SK-N-SH (cell line): ENCODE data around the gene PRKN. TPM values are rescaled to one million over a fixed set of nuclear protein-coding genes. Genes with fewer than 3 reads are reported as not detected.

Source experiments
- CTCF ChIA-PET: fragments of 300-600, 350-600 bp; formaldehyde crosslinking; extraction: SDS; loops from one replicate; lab custom pipeline; 2021; lab: Yijun Ruan, JAX
- POLR2A ChIA-PET: fragments of 350-600 bp; sonication (Branson Sonifier 250); formaldehyde crosslinking; extraction: SDS; loops from one replicate; lab custom pipeline; 2020; ENCODE audit warnings: antibody characterized with exemption, inconsistent platforms; lab: Yijun Ruan, JAX
- DNase-seq: peaks from one replicate; pipeline ENCODE4 v3.0.0; 2012
- H2AFZ ChIP-seq: fragments of 200-600 bp; sonication (generic); 2 replicates; pipeline ENCODE4 v1.8.1; 2016; ENCODE audit warnings: antibody characterized with exemption, mild to moderate bottlenecking, low read depth
- H3F3A ChIP-seq: fragments of 200-600 bp; sonication (generic); replicated peaks from 2 replicates; pipeline ENCODE3; 2016; ENCODE audit warnings: antibody characterized with exemption, mild to moderate bottlenecking; ENCODE audit not compliant: insufficient read depth
- H3K27ac ChIP-seq, 2 experiments: fragments of 200-500 bp in 1 of 2; fragments of 200-600 bp in 1 of 2; sonication (Bioruptor generic) in 1 of 2; sonication (generic), shearing (Covaris generic) in 1 of 2; 2 replicates each; pipeline versions ENCODE4 v1.5.1 to v1.6.1; 2014 to 2016; ENCODE audit warnings: low read depth in 2 of 2, inconsistent platforms in 1 of 2, low read length in 1 of 2, mild to moderate bottlenecking in 1 of 2, mixed read lengths in 1 of 2
- H3K27me3 ChIP-seq: fragments of 200-600 bp; sonication (generic), shearing (Covaris generic); 2 replicates; pipeline ENCODE4 v1.6.1; 2016; ENCODE audit warnings: mixed run types; ENCODE audit not compliant: insufficient read depth
- H3K36me3 ChIP-seq, 2 experiments: fragments of 200-500 bp in 1 of 2; fragments of 200-600 bp in 1 of 2; sonication (Bioruptor generic) in 1 of 2; sonication (generic) in 1 of 2; replicated peaks in 1 of 2; 2 replicates each; pipeline versions ENCODE3 to v1.5.1; 2014 to 2016; ENCODE audit warnings: low read length in 1 of 2, mild to moderate bottlenecking in 1 of 2; ENCODE audit not compliant: insufficient read depth in 2 of 2, control insufficient read depth in 1 of 2
- H3K4me1 ChIP-seq, 2 experiments: fragments of 200-500 bp in 1 of 2; fragments of 200-600 bp in 1 of 2; sonication (Bioruptor generic) in 1 of 2; sonication (generic), shearing (Covaris generic) in 1 of 2; 2 replicates each; pipeline versions ENCODE4 v1.5.1 to v1.6.1; 2014 to 2016; ENCODE audit warnings: low read depth in 1 of 2, low read length in 1 of 2, mixed run types in 1 of 2; ENCODE audit not compliant: insufficient read depth in 2 of 2, control insufficient read depth in 1 of 2
- H3K4me2 ChIP-seq: fragments of 200-600 bp; sonication (generic), shearing (Covaris generic); 2 replicates; pipeline ENCODE4 v1.6.1; 2017; ENCODE audit warnings: mixed run types
- H3K4me3 ChIP-seq, 2 experiments: fragments of 200-500 bp in 1 of 2; fragments of 200-600 bp in 1 of 2; sonication (Bioruptor generic) in 1 of 2; sonication (generic), shearing (Covaris generic) in 1 of 2; 2 replicates each; pipeline versions ENCODE4 v1.5.1 to v1.8.1; 2014 to 2016; ENCODE audit warnings: low read depth in 2 of 2, inconsistent platforms in 1 of 2, low read length in 1 of 2, mild to moderate bottlenecking in 1 of 2, mixed read lengths in 1 of 2, moderate library complexity in 1 of 2
- H3K79me2 ChIP-seq: fragments of 200-600 bp; sonication (generic); 2 replicates; pipeline ENCODE4 v1.8.1; 2017; ENCODE audit warnings: mild to moderate bottlenecking; ENCODE audit not compliant: insufficient read depth
- H3K9ac ChIP-seq: fragments of 200-600 bp; sonication (generic); 2 replicates; pipeline ENCODE4 v1.6.1; 2017; ENCODE audit warnings: mixed run types
- H3K9me2 ChIP-seq: fragments of 200-600 bp; sonication (generic); 2 replicates; pipeline ENCODE4 v1.6.1; 2017; ENCODE audit warnings: mixed run types
- H3K9me3 ChIP-seq: fragments of 200-600 bp; sonication (generic); 2 replicates; pipeline ENCODE4 v1.6.1; 2017; ENCODE audit warnings: mixed run types, mild to moderate bottlenecking, moderate library complexity
- H4K20me1 ChIP-seq: fragments of 200-600 bp; sonication (generic); 2 replicates; pipeline ENCODE4 v1.6.1; 2017; ENCODE audit warnings: mild to moderate bottlenecking, mixed run types; ENCODE audit not compliant: insufficient read depth
- EP300 ChIP-seq, 2 experiments: IDR thresholded peaks; 2 replicates each; pipeline versions ENCODE4 v1.4.0 to v1.6.1; 2012; ENCODE audit warnings: borderline replicate concordance in 1 of 2, low read depth in 1 of 2, low read length in 1 of 2
- FOSL2 ChIP-seq: IDR thresholded peaks from 2 replicates; pipeline ENCODE4 v1.4.0; 2012; ENCODE audit warnings: low read depth, mild to moderate bottlenecking, moderate library complexity, borderline replicate concordance
- FOXJ3 ChIP-seq: sonication (generic); formaldehyde crosslinking; IDR thresholded peaks from 2 replicates; pipeline ENCODE4 v1.5.1; 2020; ENCODE audit warnings: mild to moderate bottlenecking, missing genetic modification reagents
- FOXM1 ChIP-seq: IDR thresholded peaks from 2 replicates; pipeline ENCODE4 v1.4.0; 2012; ENCODE audit warnings: low read depth, mild to moderate bottlenecking
- GABPA ChIP-seq: IDR thresholded peaks from 2 replicates; pipeline ENCODE4 v1.4.0; 2012; ENCODE audit warnings: low read depth, mild to moderate bottlenecking
- GATA2 ChIP-seq: sonication (generic); formaldehyde crosslinking; IDR thresholded peaks from 2 replicates; pipeline ENCODE4 v1.5.0; 2020; ENCODE audit warnings: mild to moderate bottlenecking, missing genetic modification reagents
- IRF3 ChIP-seq: fragments of 150-350 bp; IDR thresholded peaks from 2 replicates; pipeline ENCODE4 v1.6.1; 2016; ENCODE audit warnings: mild to moderate bottlenecking, low read depth, low read length
- MAX ChIP-seq: IDR thresholded peaks from 2 replicates; pipeline ENCODE4 v1.4.0; 2012; ENCODE audit warnings: low read depth
- NFIC ChIP-seq: IDR thresholded peaks from 2 replicates; pipeline ENCODE4 v1.4.0; 2012; ENCODE audit warnings: borderline replicate concordance
- NRF1 ChIP-seq: IDR thresholded peaks from 2 replicates; pipeline ENCODE4 v1.6.1; 2012; ENCODE audit warnings: low read depth, mild to moderate bottlenecking, low read length
- PBX3 ChIP-seq: IDR thresholded peaks from 2 replicates; pipeline ENCODE4; 2012
- POLR2AphosphoS5 ChIP-seq: IDR thresholded peaks from 2 replicates; pipeline ENCODE4 v1.6.1; 2012; ENCODE audit warnings: low read depth, low read length
- RAD21 ChIP-seq: IDR thresholded peaks from 2 replicates; pipeline ENCODE4 v1.6.1; 2012; ENCODE audit warnings: mild to moderate bottlenecking, low read length
- RXRA ChIP-seq: IDR thresholded peaks from 2 replicates; pipeline ENCODE4 v1.4.0; 2012; ENCODE audit warnings: low read depth, mild to moderate bottlenecking, borderline replicate concordance
- SIN3A ChIP-seq: IDR thresholded peaks from 2 replicates; pipeline ENCODE4 v1.6.1; 2012; ENCODE audit warnings: low read depth, mild to moderate bottlenecking, low read length, moderate library complexity, borderline replicate concordance
- SMC3 ChIP-seq: IDR thresholded peaks from 2 replicates; pipeline ENCODE4 v1.6.1; 2012; ENCODE audit warnings: low read depth, low read length, improper control_type of control experiment
- TCF12 ChIP-seq: IDR thresholded peaks from 2 replicates; pipeline ENCODE4 v1.4.0; 2012
- TEAD4 ChIP-seq: IDR thresholded peaks from 2 replicates; pipeline ENCODE4 v1.4.0; 2012; ENCODE audit warnings: mild to moderate bottlenecking, borderline replicate concordance; ENCODE audit not compliant: insufficient read depth
- USF1 ChIP-seq: IDR thresholded peaks from 2 replicates; pipeline ENCODE4 v1.4.0; 2012; ENCODE audit warnings: low read depth, borderline replicate concordance
- YY1 ChIP-seq: IDR thresholded peaks from 2 replicates; pipeline ENCODE4 v1.4.0; 2012; ENCODE audit warnings: low read depth, mild to moderate bottlenecking
- ZBTB33 ChIP-seq: IDR thresholded peaks from 2 replicates; pipeline ENCODE4 v1.4.0; 2012; ENCODE audit warnings: low read depth, borderline replicate concordance
- WGBS: methylation state at CpG from one replicate; pipeline ENCODE4 v1.1.6; 2017; ENCODE audit warnings: low lambda C conversion rate; 5-methylcytosine and 5-hydroxymethylcytosine counted together
- polyA plus RNA-seq, 3 experiments: library from polyadenylated mRNA; depleted of rRNA; stranded (reverse); fragments of >200 nt; gene quantifications; 2 replicates each; pipeline ENCODE4 v1.2.3, GENCODE V29; 2012

PRKN gene
- polyA plus RNA-seq, 1 of the 3 experiments (the other 2 are of a cell fraction) = 0.76 TPM

GRCh38 chr6:161435748-161436070 lies 1291.9 kb downstream of the PRKN start (continued):
- TF ChIP-seq RXRA (no peak), ZBTB33 (no peak)

GRCh38 chr6:161434921-161435747 lies 1292.4 kb downstream of the PRKN start:
- peak overlapping the region in 1 of 2 experiments; percentile 10; a peak in 3 of 4 replicates for H3K4me3 ChIP-seq
- H3K27me3 ChIP-seq = no peaks in the 10 kb centered on the region
- WGBS = 18% methylated on average over 9 of the region's 9 CpGs
- H2AFZ ChIP-seq = peak overlapping the region; percentile 63
- no peak for DNase-seq
- peaks cover 4 to 10% of the 10 kb centered on the region in 2 experiments; a peak in 2 of 4 replicates for H3K4me1 ChIP-seq
- H3K9ac ChIP-seq = peak overlapping the region; percentile 55; the same call in 1 of the 2 replicates
- ChIA-PET CTCF (interaction anchor here (0.6 to 4.2 kb wide), 2 partner anchors 17 to 402 kb away, joined by 3 to 22 read pairs; no protein-coding TSS in a partner anchor), POLR2A (no interaction called here)
- H3K9me3 ChIP-seq = no peaks in the 10 kb centered on the region
- no peaks in the 10 kb centered on the region for H3K79me2 ChIP-seq
- H3K36me3 ChIP-seq = no peaks in the 10 kb centered on the region
- peak overlapping the region; percentile 63 for H3K4me2 ChIP-seq
- peaks cover 20% of the 10 kb centered on the region for H3F3A ChIP-seq
- H3K9me2 ChIP-seq = no peaks in the 10 kb centered on the region
- peak overlapping the region; percentile 65 to 97; a peak in 3 of 4 replicates for H3K27ac ChIP-seq
- no peaks in the 10 kb centered on the region for H4K20me1 ChIP-seq
- peak; percentile 74; the same call in 1 of the 2 replicates for TF ChIP-seq FOXM1
- no peak for TF ChIP-seq YY1
- TF ChIP-seq PBX3 = peak; percentile 93
- no peak for TF ChIP-seq NRF1
- peak; percentile 52 for TF ChIP-seq MAX
- TF ChIP-seq IRF3 = no peak
- peak; percentile 77; the same call in 1 of the 2 replicates for TF ChIP-seq FOSL2
- peak; percentile 94 for TF ChIP-seq TEAD4
- TF ChIP-seq SIN3A = peak; percentile 52; the same call in 1 of the 2 replicates
- peak; percentile 46 to 95; a peak in 3 of 4 replicates for TF ChIP-seq EP300 (IDR thresholded peaks at IDR 0.05; ENCODE audit: borderline replicate concordance in 1 of 2, low read depth in 1 of 2, low read length in 1 of 2)
- TF ChIP-seq FOXJ3 = no peak
- TF ChIP-seq POLR2AphosphoS5 = peak; percentile 80; the same call in 1 of the 2 replicates
- peak; percentile 97 for TF ChIP-seq TCF12
- no peak for TF ChIP-seq SMC3
- no peak for TF ChIP-seq GABPA
- TF ChIP-seq GATA2 (CRISPR knock-in tag) = no peak
- 0 out of 2 replicates have a peak, but pooled peaks have one; percentile 24 for TF ChIP-seq USF1
- TF ChIP-seq NFIC = peak; percentile 89
- TF ChIP-seq ZBTB33 = peak; percentile 72; the same call in 1 of the 2 replicates
- TF ChIP-seq RXRA = peak; percentile 94
- no peak for TF ChIP-seq RAD21
